Measurements from ENCODE around the gene MPPE1.

The MPPE1 gene

GRCh38 chr18:11889284-11889683 is 18.8 kb downstream of the MPPE1 start:
- H3K9me3 ChIP-seq (replicated peaks; ENCODE audit: insufficient read depth, low read length) = no peaks in the 10 kb centered on the region
- no peak overlapping the region for H3K27ac ChIP-seq (ENCODE audit: low read length)
- H3K27me3 ChIP-seq (replicated peaks; ENCODE audit: insufficient read depth, low read length) = no peaks in the 10 kb centered on the region
- DNase-seq = no peak
- H2AFZ ChIP-seq (ENCODE audit: low read length) = no peak overlapping the region
- H3K36me3 ChIP-seq (replicated peaks; ENCODE audit: insufficient read depth, low read length) = no peaks in the 10 kb centered on the region
- TF ChIP-seq EZH2phosphoT487 (IDR thresholded peaks at IDR 0.05; ENCODE audit: low read length) (no peak), EZH2 (optimal IDR thresholded peaks at IDR 0.05; ENCODE audit: low read depth, low read length) (no peak), CTCF (IDR thresholded peaks at IDR 0.05; ENCODE audit: low read length) (no peak)
- H4K20me1 ChIP-seq (ENCODE audit: insufficient read depth, low read length) = no peaks in the 10 kb centered on the region
- no peaks in the 10 kb centered on the region for H3F3A ChIP-seq (ENCODE audit: insufficient read depth, low read length)
- no peak overlapping the region for H3K4me2 ChIP-seq (ENCODE audit: low read depth, low read length)
- no peak overlapping the region for H3K4me3 ChIP-seq (ENCODE audit: low read length)
- no peaks in the 10 kb centered on the region for H3K79me2 ChIP-seq (ENCODE audit: low read length)
- H3K9me2 ChIP-seq (replicated peaks; ENCODE audit: insufficient read depth, low read length) = no peaks in the 10 kb centered on the region
- no peaks in the 10 kb centered on the region for H3K4me1 ChIP-seq (ENCODE audit: low read length)
- H3K9ac ChIP-seq (ENCODE audit: low read length) = no peak overlapping the region

GRCh38 chr18:11888726-11889125 is 19.4 kb downstream of the MPPE1 start:
- H3K4me3 ChIP-seq (ENCODE audit: low read length) = no peak overlapping the region
- no peaks in the 10 kb centered on the region for H3K9me2 ChIP-seq (replicated peaks; ENCODE audit: insufficient read depth, low read length)
- H4K20me1 ChIP-seq (ENCODE audit: insufficient read depth, low read length) = no peaks in the 10 kb centered on the region
- H3K79me2 ChIP-seq (ENCODE audit: low read length) = no peaks in the 10 kb centered on the region
- H3K9me3 ChIP-seq (replicated peaks; ENCODE audit: insufficient read depth, low read length) = no peaks in the 10 kb centered on the region
- no peak overlapping the region for H3K27ac ChIP-seq (ENCODE audit: low read length)
- no peaks in the 10 kb centered on the region for H3K36me3 ChIP-seq (replicated peaks; ENCODE audit: insufficient read depth, low read length)
- H2AFZ ChIP-seq (ENCODE audit: low read length) = no peak overlapping the region
- H3K27me3 ChIP-seq (replicated peaks; ENCODE audit: insufficient read depth, low read length) = no peaks in the 10 kb centered on the region
- no peak overlapping the region for H3K4me2 ChIP-seq (ENCODE audit: low read depth, low read length)
- no peaks in the 10 kb centered on the region for H3K4me1 ChIP-seq (ENCODE audit: low read length)
- no peak overlapping the region for H3K9ac ChIP-seq (ENCODE audit: low read length)
- no peaks in the 10 kb centered on the region for H3F3A ChIP-seq (ENCODE audit: insufficient read depth, low read length)
- TF ChIP-seq CTCF (IDR thresholded peaks at IDR 0.05; ENCODE audit: low read length) (no peak), EZH2 (optimal IDR thresholded peaks at IDR 0.05; ENCODE audit: low read depth, low read length) (no peak), EZH2phosphoT487 (IDR thresholded peaks at IDR 0.05; ENCODE audit: low read length) (no peak)
- DNase-seq = no peak

GRCh38 chr18:11887328-11888128 is 20.6 kb downstream of the MPPE1 start:
- Histone ChIP-seq H4K20me1 (ENCODE audit: insufficient read depth, low read length) (no peaks in the 10 kb centered on the region), H3K4me3 (ENCODE audit: low read length) (no peak overlapping the region), H3K4me1 (ENCODE audit: low read length) (no peaks in the 10 kb centered on the region), H3K4me2 (ENCODE audit: low read depth, low read length) (no peak overlapping the region), H3K79me2 (ENCODE audit: low read length) (no peaks in the 10 kb centered on the region), H2AFZ (ENCODE audit: low read length) (no peak overlapping the region), H3K9me3 (replicated peaks; ENCODE audit: insufficient read depth, low read length) (no peaks in the 10 kb centered on the region), H3K36me3 (replicated peaks; ENCODE audit: insufficient read depth, low read length) (no peaks in the 10 kb centered on the region), H3F3A (ENCODE audit: insufficient read depth, low read length) (no peaks in the 10 kb centered on the region), H3K9me2 (replicated peaks; ENCODE audit: insufficient read depth, low read length) (no peaks in the 10 kb centered on the region), H3K27me3 (replicated peaks; ENCODE audit: insufficient read depth, low read length) (no peaks in the 10 kb centered on the region), H3K27ac (ENCODE audit: low read length) (no peak overlapping the region), H3K9ac (ENCODE audit: low read length) (no peak overlapping the region)
- DNase-seq = no peak
- TF ChIP-seq EZH2phosphoT487 (IDR thresholded peaks at IDR 0.05; ENCODE audit: low read length) (no peak), EZH2 (optimal IDR thresholded peaks at IDR 0.05; ENCODE audit: low read depth, low read length) (no peak), CTCF (IDR thresholded peaks at IDR 0.05; ENCODE audit: low read length) (no peak)
